Epidermal melanocyte (primary cell): ENCODE results near the gene S1PR5.

Experiments
- DNase-seq: peaks from one replicate; pipeline ENCODE4 v3.0.0; 2011; ENCODE audit warnings: low spot score; ENCODE audit not compliant: insufficient read length

Gene S1PR5

DNA sequence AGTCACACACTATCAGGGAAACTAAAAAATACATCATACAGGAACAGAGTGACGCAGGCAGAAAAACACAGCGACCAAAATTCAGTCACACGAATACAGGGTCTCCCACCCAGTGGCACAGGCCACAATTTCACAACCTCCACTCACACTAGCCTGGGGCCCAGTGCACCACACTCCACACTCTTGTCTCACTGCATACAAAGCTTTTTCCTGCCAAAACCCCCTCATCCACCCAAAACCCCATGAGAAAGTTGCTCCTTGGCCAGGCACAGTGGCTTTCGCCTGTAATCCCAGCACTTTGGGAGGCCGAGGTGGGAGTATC is 1.2 kb downstream of the S1PR5 start:
- DNase-seq: peak; percentile 13

DNA sequence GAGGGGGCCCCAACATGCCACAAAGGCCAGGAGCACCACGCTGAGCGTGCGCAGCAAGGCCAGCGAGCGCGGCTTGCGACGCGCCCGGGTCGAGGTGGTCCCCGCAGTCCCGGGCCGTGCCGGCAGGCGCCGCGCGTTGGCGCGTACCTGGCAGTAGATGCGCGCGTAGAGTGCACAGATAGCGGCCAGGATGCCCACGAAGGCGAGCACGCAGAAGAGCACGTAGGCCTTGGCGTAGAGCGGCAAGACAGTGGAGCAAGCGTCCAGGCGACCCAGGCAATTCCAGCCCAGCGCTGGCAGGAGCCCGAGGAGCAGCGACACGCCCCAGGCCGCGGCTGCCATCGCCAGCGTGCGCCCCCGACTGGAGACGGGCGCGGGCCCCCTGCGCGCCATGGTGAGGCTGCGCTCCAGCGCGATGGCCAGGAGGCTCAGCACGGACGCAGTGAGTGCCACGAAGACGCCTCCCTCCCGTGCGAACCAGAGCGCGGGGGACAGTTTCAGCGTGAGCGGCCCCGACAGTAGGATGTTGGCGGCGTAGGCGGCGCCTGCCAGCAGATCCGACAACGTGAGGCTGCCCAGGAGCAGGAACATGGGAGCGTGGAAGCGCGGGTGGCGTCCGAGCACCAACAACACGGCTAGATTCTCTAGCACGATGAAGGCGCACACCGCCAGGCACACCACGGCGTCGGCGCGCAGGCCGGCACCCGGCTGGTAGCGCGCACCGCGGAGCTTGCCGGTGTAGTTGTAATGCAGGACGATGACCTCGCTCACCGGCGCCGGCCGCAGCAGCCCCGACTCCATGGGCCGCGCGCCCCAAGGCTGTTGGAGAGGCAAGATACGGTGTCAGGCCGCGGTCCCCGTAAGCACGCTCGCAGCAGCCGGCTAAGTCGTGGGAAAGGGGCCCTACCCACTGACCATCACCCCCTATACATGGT is 2.8 kb downstream of the S1PR5 start:
- DNase-seq: peak; percentile 5

DNA sequence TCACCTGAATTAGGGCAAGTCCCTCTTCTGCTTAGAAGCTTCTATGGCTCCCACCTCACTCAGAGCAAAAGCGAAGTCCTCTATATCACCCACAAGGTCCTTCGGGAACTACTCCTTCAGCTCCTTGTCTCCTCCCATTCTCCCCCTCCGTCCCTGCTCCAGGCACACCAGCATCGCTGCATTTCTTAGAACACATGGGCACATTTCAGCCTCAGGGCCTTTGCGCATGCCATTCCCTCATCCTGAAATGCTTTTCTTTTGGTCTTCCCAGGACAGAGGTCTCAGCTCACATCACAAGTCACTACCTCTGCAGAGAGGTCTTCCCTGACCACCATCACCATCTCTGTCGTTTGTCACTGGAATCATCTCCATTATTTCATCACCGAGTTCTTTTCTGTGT is 4.0 kb downstream of the S1PR5 start:
- DNase-seq: peak; percentile 18

DNA sequence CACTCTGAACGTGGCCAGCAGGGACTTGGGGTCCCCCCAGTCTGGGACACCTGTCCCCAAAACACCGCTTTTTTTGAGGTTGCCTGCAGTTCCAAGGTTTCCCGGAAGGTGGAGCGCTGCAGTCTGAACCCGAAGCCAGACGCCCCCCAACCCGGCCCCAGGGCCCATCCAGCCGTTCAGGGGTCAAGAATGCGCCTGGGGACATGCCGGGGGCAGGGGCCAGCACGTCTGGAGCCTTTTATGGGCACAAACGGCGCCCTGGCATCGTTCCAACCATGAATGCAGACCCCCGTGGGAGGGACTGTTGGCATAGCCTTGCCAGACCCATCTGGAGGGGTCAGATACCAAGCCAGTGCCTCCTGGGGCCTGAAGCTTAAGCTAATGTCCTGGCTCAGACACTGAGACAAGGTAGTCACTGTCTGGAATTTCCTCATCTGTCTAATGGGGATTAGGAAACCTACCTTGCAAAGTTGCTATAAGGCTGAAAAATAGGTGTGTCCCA is 6.9 kb downstream of the S1PR5 start:
- peak; percentile 40 for DNase-seq

DNA sequence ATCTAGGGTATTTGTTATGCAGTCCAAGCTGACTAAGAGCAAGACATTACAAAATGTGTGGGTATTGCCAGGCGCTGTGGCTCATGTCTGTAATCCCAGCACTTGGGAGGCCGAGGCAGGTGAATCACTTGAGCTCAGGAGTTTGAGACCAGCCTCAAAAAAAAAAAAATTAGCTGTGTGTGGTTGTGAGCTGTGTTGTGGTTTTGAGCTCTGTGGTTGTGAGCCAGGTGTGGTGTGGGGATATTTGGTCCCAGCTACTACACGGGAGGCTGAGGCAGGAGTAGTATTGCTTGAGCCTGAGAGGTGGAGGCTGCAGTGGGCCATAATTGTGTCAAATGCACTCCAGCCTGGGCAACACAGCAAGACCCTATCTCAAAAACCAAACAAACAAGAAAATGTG is 8.5 kb downstream of the S1PR5 start:
- DNase-seq: no peak

DNA sequence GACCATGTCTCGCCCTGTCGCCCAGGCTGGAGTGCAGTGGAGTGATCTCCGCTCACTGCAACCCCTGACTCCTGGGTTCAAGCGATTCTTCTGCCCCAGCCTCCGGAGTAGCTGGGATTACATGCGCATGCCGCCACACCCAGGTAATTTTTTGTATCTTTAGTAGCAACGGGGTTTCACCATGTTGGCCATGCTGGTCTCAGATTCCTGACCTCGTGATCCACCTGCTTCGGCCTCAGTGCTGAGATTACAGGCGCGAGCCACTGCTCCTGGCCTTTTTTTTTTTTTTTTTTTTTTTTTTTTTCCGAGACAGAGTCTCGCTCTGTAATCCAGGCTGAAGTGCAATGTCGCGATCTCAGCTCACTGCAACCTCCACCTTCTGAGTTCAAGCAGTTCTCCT is 9.2 kb downstream of the S1PR5 start:
- no peak for DNase-seq

DNA sequence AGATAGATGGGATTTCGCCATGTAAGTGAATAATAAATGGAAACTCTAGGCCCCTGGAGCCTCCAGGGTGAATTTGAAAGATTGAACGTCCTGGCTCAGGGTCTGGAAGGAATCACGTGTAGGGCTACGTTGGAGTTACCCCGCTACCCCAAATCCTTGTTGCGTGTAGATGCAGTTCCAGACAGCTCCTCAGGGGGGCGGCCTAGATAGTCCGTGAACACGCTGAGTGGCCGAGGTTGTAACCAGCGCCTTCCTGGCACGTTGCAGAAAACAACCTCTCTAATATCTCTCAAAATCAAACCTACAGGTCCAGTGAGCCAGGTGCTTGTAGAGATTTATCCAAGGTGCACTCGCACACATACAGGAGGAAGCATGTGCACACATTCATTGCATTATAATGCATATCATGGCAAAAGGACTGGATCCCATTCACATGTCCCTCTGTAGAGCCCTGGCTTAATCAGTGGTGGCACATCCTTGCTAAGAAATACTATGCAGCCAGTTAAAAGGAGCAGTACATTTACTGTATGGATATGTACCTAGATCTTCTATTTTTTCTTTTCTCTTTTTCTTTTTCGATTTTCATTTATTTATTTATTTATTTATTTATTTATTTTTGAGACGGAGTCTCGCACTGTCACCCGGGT is 11.5 kb downstream of the S1PR5 start:
- peak; percentile 32 for DNase-seq

DNA sequence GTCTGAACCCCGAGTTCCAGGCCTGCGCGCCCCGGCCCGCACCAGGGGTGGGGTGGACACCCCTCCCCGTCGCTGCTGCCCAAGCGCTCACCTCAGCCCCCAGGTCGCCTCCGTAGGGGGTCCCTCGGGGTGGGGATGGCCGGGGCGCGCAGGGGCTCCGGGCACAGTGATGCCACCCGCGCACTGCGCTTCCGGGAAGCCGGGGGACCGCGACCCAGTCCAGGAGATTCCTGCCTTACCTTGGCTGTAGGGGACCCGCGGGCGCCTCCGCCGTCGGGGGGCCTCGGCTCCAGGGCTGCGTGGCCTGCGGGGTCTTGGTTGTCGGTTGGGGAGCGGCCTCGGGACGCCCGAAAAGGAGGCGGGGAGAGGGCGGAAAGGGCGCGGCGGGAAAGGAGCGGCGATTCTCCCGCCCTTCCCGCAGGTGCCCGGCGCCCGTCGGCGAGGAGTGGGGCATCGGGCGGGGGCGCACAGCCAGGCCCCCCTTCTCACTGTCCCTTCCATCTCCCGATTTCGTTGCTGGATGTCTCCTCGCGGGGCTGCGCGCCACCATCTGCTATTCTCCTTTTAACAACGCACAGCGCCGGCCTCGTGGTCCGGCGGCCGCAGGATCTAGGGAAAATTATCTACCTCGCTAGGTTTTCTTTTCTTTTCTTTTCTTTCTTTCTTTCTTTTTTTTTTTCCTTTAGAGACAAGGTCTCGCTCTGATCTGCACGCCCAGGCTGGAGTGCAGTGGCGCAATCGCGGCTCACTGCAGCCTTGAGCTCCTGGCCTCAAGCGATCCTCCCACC is 14.1 kb downstream of the S1PR5 start, which contains the start of gene KEAP1:
KEAP1 (minus strand) TSS at position 355 of the 788 bp plus-strand sequence. CDS start 3,323 bp downstream, outside the sequence.
- no peak for DNase-seq

DNA sequence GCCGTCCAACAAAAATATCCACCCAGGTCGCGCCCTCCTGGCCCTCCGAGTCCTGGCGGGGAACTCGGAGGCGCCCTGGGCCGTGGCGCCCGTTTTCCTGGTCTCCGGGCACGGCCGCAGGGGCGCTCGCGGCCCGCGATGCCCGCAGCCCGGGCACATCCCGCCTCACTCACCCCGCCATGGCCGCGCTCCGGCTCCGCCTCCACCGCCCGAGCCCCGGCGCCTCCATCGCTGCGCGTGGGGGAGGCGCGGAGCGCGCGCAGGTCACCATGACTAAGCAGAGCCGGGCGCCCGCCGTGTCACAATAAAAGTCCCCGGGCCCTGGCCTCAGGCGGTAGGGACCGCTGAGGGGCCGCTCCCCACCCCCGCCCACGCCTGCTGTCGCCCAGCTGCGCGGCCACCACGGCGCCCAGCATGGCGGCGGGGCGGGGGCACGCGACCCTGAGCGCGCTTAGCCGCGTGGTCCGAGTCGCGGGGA is 14.7 kb downstream of the S1PR5 start:
- DNase-seq: peak; percentile 93

DNA sequence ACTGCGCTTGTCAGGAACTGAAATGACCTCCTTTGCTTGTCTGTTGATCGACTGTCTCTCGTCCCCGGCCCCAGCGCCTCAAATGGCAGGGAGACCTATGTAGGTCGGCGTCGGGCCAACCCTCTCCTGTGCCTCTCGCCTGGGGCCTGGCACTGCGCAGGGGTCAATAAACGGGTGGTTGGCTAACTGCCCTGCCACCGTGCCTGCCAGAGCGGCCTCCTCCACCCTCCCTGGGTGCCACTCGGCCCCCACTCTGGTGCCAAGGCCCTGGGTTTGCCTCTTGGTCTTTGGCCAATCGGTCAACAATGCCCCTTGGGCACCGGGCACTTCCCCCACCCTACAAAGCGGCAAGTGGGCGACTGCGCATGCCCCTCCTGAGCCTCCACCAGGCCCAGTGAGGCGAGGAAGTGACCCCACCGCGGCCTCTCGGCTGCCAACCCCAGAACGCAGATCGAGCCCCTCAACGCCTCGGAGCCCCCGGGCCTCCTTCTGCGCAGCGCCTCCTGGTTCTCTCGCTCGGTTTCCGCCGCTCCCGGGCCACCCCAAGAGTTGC is 15.2 kb downstream of the S1PR5 start:
- DNase-seq: peak; percentile 77

DNA sequence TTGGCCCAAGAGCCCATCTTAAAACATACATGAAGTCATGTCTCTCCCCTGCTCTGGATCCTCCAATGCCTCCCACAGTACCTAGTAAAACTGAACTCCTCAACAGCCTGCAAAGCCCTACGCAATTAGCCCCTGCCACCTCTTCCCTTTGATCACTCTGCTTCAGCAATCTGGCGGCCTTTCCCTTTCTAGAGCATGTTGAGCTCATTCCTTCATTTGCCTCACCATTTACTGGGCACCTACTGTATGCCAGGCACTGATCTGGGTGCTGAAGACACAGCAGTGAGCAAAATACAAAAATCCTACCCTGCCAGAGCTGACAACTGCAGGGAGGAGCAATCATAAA is 17.0 kb downstream of the S1PR5 start:
- DNase-seq: no peak

DNA sequence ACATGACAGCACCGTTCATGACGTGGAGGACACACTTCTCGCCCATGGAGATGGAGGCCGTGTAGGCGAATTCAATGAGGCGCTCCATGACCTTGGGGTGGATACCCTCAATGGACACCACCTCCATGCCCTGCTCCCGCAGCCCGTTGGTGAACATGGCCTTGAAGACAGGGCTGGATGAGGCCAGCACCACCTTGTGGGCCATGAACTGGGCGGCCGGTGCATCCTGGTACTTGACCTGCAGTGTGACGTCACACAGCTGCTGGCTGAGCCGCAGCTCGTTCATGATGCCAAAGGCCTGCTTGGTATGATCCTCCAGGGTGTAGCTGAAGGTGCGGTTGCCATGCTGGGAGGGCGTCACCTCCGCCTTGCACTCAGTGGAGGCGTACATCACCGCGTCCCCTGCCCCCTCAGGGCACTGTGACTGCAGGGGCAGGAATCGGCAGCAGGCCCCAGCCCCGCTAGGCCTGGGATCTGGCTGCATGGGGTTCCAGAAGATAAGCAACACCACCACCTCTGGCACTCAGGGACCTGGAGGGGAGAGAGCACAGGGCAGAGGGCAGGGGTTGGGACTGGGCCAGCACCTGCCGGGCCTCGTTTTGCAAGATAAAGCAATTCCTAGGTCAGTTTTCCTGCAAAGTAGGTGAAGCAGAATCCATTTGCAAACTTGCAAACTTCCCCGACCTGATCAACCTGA is 17.5 kb downstream of the S1PR5 start:
- DNase-seq: no peak

DNA sequence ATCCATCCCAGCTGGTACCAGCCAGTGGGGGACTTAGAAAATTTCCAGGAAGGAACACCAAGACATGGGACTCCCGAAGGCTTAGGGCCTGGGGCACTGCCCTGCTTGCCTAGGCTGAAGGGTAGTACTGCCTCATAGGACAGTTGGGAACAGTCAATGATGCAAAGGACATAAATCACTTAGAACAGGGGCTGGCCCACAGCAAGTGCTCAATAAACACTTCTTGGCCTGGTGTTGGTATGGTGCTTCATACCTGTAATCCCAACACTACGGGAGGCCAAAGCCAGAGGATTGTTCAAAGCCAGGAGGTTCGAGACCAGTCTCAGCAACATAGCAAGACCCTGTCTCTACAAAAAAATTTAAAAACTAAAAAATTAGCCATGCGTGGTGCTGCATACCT is 19.9 kb downstream of the S1PR5 start:
- no peak for DNase-seq

DNA sequence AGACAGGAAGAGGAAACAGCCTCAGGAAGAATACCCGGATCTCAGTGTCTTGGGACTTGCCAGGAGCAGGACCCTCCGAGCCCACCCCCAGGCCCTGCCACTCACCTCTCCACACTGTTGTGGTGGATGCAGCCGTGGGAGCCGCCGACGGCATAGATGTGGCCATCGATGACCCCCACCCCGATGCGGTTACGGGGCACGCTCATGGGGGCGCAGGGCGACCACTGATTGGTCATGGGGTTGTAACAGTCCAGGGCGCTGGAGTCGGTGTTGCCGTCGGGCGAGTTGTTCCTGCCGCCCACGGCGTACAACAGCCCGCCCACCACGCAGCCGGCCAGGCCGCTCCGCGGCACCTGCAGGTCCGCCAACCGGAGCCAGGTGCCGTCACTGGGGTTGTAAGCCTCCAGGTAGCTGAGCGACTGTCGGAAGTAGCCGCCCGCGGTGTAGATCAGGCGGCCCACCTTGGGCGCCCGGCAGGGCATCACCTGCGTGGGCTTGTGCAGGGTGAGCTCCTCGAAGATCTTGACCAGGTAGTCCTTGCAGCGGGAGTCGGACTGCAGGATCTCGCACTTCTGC is 25.7 kb downstream of the S1PR5 start:
- DNase-seq: no peak

DNA sequence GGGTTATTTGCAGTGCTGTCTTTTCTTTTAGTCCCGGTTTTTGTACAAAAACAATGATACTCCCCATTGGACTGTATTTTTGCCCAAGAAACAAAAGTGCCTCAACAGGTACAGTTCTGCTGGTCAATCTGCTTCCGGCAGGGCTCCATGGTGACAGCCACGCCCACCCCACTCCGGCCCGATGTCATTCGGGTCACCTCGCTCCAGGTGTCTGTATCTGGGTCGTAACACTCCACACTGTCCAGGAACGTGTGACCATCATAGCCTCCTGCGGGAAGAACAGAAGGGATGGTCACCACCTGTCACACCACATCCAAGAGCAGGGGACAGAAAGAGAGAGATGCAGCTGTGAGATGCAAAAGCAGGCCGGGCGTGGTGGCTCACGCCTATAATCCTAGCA is 30.7 kb downstream of the S1PR5 start:
- DNase-seq: no peak

DNA sequence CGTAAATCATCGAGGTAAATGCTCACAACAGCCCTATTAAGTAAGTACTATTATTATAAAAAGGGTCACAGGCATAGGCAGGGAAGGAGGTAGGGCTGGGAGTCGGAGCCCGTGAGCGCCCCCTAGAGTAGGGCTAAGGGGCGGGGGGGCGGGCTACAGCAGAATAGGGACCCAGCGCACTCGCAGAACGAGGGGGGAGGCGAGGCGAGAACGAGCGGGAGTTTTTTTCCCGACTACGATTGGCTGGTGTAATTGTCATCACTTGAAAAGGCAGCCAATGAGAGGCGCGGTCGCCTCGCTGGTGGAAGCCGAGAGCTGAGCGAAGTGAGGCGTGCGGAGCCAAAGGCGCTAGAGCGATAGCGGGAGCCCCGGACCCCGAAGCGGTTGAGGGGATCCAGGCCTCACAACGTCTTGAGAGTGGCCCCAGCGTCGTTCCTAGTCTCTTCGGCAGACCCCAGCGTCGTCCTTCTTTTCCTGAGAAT is 38.3 kb downstream of the S1PR5 start:
- DNase-seq: peak; percentile 64

DNA sequence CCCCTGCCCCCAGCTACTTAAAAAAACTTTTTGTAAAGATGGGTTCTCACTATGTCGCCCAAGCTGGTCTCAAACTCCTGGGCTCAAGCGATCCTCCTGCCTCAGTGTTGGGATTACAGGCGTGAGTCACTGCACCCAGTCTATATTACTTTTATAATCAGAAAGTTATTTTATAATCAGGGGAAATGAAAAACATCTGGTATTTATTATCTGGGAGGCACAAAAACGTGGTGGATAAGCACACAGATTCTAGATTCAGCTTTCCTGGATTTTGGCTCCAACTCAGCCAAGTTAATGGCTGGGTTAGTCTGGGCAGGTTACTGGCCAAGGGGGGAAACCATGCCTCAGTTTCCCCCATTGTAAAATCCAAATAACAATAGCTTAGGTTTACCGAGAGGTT is 38.8 kb downstream of the S1PR5 start:
- DNase-seq: no peak

DNA sequence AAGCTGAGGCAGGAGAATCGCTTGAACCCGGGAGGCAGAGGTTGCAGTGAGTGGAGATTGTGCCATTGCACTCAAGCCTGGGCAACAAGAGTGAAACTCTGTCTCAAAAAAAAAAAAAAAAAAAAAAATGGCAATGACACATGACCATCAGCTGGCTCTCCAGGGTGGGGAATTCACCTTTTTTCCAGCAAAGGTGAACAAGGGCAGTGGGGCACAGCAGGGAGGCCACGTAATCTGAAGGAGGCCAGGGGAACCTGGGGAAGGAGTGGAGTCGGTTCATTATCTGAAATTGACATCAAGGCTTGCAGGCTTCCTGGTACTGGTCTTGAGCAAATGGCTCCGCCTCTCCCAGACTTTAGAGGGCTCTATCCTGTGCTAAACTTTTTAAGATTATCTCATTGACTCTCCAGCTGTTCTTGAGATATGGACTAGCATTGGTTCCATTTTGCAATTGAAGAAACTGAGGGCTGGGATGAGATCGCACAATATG is 42.2 kb downstream of the S1PR5 start:
- DNase-seq: no peak

DNA sequence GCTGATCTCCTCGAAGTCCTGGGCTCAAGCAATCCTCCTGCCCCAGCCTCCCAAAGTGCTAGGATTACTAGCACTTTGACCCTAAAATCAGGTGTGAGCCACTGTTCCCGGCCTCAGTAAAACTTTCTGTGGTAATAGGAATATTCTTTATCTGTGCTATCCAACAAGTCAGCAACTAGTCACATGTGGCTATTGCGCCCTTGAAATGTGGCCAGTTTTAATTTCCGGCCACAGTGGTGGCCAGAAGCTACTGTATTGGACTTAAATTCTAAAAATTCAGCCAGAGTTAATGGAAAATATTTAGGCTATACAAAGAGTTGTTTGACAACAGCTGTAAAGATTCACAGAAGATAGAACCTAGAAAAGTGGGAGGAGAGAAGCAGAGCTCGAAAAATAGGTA is 44.1 kb downstream of the S1PR5 start:
- DNase-seq: no peak

DNA sequence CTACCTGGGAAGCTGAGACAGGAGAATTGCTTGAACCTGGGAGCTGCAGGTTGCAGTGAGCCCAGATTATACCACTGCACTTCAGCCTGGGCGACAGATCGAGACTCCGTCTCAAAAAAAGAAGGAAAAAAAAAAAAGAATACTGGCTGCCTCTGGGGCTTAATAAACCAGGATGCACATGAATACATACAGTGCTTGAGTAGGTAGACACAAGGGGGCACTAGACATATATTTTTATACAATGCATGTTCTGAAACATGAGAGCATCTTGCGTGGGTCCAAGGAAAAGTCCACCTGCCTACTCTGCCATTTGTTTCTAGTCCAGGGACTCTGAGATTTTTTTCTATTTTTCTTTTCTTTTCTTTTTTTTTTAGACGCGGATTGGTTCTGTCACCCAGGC is 45.3 kb downstream of the S1PR5 start:
- DNase-seq: no peak
